ENCODE results near the gene LINS1.

DNA sequence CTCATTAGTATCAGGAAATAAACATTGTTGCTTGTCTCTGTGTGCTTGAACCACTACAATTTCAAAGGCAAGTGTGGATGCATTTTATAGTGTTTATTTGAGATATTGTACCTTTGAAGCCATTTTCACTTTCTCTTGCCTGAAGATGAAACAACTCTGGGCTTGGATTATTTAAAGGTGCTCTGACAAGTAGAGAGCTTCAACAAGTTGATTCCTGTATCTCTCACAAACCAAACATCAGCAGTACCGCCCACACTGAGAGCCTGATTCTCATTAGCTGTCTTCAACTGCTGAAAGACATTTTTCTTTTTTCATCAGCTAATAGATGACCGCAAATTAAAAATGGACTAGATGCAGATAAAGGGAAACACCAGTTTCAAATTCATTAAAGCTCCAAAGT is 72.4 kb downstream of the LINS1 start:
- TF ChIP-seq, protein P1, sequence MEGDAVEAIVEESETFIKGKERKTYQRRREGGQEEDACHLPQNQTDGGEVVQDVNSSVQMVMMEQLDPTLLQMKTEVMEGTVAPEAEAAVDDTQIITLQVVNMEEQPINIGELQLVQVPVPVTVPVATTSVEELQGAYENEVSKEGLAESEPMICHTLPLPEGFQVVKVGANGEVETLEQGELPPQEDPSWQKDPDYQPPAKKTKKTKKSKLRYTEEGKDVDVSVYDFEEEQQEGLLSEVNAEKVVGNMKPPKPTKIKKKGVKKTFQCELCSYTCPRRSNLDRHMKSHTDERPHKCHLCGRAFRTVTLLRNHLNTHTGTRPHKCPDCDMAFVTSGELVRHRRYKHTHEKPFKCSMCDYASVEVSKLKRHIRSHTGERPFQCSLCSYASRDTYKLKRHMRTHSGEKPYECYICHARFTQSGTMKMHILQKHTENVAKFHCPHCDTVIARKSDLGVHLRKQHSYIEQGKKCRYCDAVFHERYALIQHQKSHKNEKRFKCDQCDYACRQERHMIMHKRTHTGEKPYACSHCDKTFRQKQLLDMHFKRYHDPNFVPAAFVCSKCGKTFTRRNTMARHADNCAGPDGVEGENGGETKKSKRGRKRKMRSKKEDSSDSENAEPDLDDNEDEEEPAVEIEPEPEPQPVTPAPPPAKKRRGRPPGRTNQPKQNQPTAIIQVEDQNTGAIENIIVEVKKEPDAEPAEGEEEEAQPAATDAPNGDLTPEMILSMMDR (IDR thresholded peaks at IDR 0.05) = no peak
- no peak for TF ChIP-seq POLR2AphosphoS5 (IDR thresholded peaks at IDR 0.05; ENCODE audit: low read depth, low read length)
- no peak for TF ChIP-seq TCF7L2 (IDR thresholded peaks at IDR 0.05; ENCODE audit: low read depth, low read length)
- TF ChIP-seq REST (IDR thresholded peaks at IDR 0.05; ENCODE audit: insufficient read depth in 1 of 2, low read depth in 2 of 2, low read length in 1 of 2) = no peak
